HepG2 (cell line): ENCODE data around the gene TMEM141. TPM values are rescaled to one million over a fixed set of nuclear protein-coding genes. Genes with fewer than 3 reads are reported as not detected.

Source experiments
- ARID2 ChIP-seq: sonication (generic); formaldehyde crosslinking; IDR thresholded peaks from 2 replicates; pipeline ENCODE4 v1.8.1; 2022; ENCODE audit warnings: mild to moderate bottlenecking, missing genetic modification reagents, borderline replicate concordance
- CBX5 ChIP-seq: sonication (generic); formaldehyde crosslinking; IDR thresholded peaks from 2 replicates; pipeline ENCODE4 v1.4.0; 2020; ENCODE audit warnings: missing genetic modification reagents, borderline replicate concordance
- CCDC6 ChIP-seq: sonication (generic); formaldehyde crosslinking; IDR thresholded peaks from 2 replicates; pipeline ENCODE4 v1.8.1; 2022; ENCODE audit warnings: mild to moderate bottlenecking, missing genetic modification reagents, moderate library complexity
- HMG20A ChIP-seq: IDR thresholded peaks from 2 replicates; pipeline ENCODE4 v1.6.1; 2016; ENCODE audit warnings: borderline replicate concordance
- HMGA1 ChIP-seq: sonication (generic); formaldehyde crosslinking; conservative IDR thresholded peaks from 2 replicates; pipeline ENCODE4 v1.4.0; 2020; ENCODE audit warnings: missing genetic modification reagents
- HNF4A ChIP-seq: sonication (generic); formaldehyde crosslinking; IDR thresholded peaks from 2 replicates; pipeline ENCODE4 v1.4.0; 2020; ENCODE audit warnings: missing genetic modification reagents
- MATR3 ChIP-seq: sonication (generic); formaldehyde crosslinking; IDR thresholded peaks from 2 replicates; pipeline ENCODE4 v1.4.0; 2020; ENCODE audit warnings: missing genetic modification reagents
- MLXIP ChIP-seq: sonication (generic); formaldehyde crosslinking; IDR thresholded peaks from 2 replicates; pipeline ENCODE4 v1.9.0; 2021; ENCODE audit warnings: missing genetic modification reagents, borderline replicate concordance
- MTA3 ChIP-seq: sonication (generic); formaldehyde crosslinking; IDR thresholded peaks from 2 replicates; pipeline ENCODE4 v1.4.0; 2020; ENCODE audit warnings: missing genetic modification reagents
- PAF1 ChIP-seq: IDR thresholded peaks from 2 replicates; pipeline ENCODE4 v1.6.1; 2016; ENCODE audit warnings: missing genetic modification reagents, missing compliant biosample characterization
- TCF7L2 ChIP-seq: IDR thresholded peaks from 2 replicates; pipeline ENCODE4 v1.6.1; 2011; ENCODE audit warnings: mild to moderate bottlenecking, low read depth, low read length, moderate library complexity
- TGIF2 ChIP-seq: IDR thresholded peaks from 2 replicates; pipeline ENCODE4 v1.6.1; 2016; ENCODE audit warnings: control low read depth, missing compliant biosample characterization
- TMF1 ChIP-seq: sonication (generic); formaldehyde crosslinking; IDR thresholded peaks from 2 replicates; pipeline ENCODE4 v1.8.1; 2022; ENCODE audit warnings: low read depth, missing genetic modification reagents
- ZC3H13 ChIP-seq: sonication (generic); formaldehyde crosslinking; IDR thresholded peaks from 2 replicates; pipeline ENCODE4 v1.8.1; 2023; ENCODE audit warnings: mild to moderate bottlenecking, missing genetic modification reagents, moderate library complexity
- ZNF383 ChIP-seq: sonication (generic); formaldehyde crosslinking; IDR thresholded peaks from 2 replicates; pipeline ENCODE4 v1.4.0; 2020; ENCODE audit warnings: missing genetic modification reagents, mild to moderate bottlenecking, borderline replicate concordance
- ZNF770 ChIP-seq: sonication (generic); formaldehyde crosslinking; IDR thresholded peaks from 2 replicates; pipeline ENCODE4 v1.5.0; 2020; ENCODE audit warnings: mild to moderate bottlenecking, missing genetic modification reagents
- ZNF777 ChIP-seq: sonication (generic); formaldehyde crosslinking; IDR thresholded peaks from 2 replicates; pipeline ENCODE4 v1.4.0; 2020; ENCODE audit warnings: missing genetic modification reagents
- ZNF841 ChIP-seq: sonication (generic); formaldehyde crosslinking; IDR thresholded peaks from 2 replicates; pipeline ENCODE4 v1.8.1; 2023; ENCODE audit warnings: missing genetic modification reagents, borderline replicate concordance
- polyA plus RNA-seq, 8 experiments: library from polyadenylated mRNA; depleted of rRNA in 3 of 8; stranded (reverse) in 7 of 8; unstranded in 1 of 8; fragments of >200 nt; fragmentation: Illumina TruSeq in 4 of 8; extraction: Trizol in 4 of 8; gene quantifications; 2 replicates each; pipeline versions ENCODE4 v1.2.1 to v1.2.3, GENCODE V29; 2011 to 2016; ENCODE audit warnings: low read depth in 4 of 8, missing spikeins in 1 of 8, mixed read lengths in 1 of 8; ENCODE audit not compliant: insufficient read depth in 1 of 8
- total RNA-seq, 5 experiments: library from RNA; depleted of rRNA; stranded (reverse); fragments of >200 nt; fragmentation: Illumina TruSeq; extraction: Trizol; gene quantifications; 2 replicates each; pipeline ENCODE4 v1.2.3, GENCODE V29; 2016; ENCODE audit warnings: low read depth in 1 of 5
- TF ChIP-seq, protein P1 (sequence below): sonication (generic); formaldehyde crosslinking; IDR thresholded peaks from 2 replicates; pipeline ENCODE4 v1.4.0; 2020; ENCODE audit warnings: low read depth, mild to moderate bottlenecking, missing genetic modification reagents
- TF ChIP-seq, protein P2 (sequence below): sonication (generic); formaldehyde crosslinking; conservative IDR thresholded peaks from 2 replicates; pipeline ENCODE4 v1.5.0; 2020; ENCODE audit warnings: missing genetic modification reagents
- TF ChIP-seq, protein P3 (sequence below): sonication (generic); formaldehyde crosslinking; IDR thresholded peaks from 2 replicates; pipeline ENCODE4 v1.9.0; 2021; ENCODE audit warnings: missing genetic modification reagents, mild to moderate bottlenecking, borderline replicate concordance

TMEM141 gene
- total and polyA plus RNA-seq, 2 of the 13 experiments (the other 11 are each of a cell fraction or from before 2014, with no cell fraction given) = 81.0 to 202 TPM

DNA sequence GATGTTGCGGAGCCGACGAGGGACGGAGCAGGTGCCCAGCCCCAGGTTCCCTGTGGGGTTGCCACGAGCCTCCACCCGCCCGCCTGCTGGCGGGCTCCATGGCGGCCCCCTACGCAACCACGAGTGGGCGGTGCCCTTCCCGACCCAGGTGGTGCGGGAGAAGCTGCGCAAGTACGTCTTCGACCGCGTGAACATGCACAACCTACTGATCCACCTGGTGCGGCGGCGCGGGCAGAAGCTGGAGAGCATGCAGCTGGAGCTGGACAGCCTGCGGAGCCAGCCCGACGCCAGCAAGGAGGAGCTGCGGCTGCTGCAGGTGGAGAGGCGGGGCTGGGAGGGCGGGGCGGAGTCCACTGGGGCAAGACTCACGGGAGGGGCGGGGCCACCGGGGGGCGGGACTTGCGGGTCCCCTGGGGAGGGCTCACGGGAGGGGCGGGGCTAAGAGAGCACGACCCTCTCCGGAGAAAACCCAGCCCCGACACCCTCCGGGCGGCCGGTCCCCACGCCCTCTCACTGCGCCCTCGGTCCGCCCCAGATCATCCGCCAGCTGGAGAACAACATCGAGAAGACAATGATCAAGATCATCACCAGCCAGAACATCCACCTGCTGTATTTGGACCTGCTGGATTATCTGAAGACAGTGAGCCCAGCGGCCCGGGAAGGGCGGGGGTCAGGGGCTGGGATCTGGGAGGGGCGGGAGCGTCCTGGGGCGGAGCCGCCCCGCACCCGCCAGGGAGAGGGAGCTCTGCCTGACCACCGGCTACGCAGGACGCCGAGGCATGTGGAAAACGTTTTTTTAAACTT, 8.9 kb downstream of the TMEM141 start (continued):
- TF ChIP-seq CCDC6 (CRISPR knock-in tag) = no peak
- TF ChIP-seq HMGA1 (CRISPR knock-in tag) = no peak
- TF ChIP-seq ZC3H13 (CRISPR knock-in tag) = peak; percentile 15; the same call in 1 of the 2 replicates
- no peak for TF ChIP-seq TMF1 (CRISPR knock-in tag)
- TF ChIP-seq ARID2 (CRISPR knock-in tag) = no peak; the same call in 1 of the 2 replicates
- TF ChIP-seq, protein P1, sequence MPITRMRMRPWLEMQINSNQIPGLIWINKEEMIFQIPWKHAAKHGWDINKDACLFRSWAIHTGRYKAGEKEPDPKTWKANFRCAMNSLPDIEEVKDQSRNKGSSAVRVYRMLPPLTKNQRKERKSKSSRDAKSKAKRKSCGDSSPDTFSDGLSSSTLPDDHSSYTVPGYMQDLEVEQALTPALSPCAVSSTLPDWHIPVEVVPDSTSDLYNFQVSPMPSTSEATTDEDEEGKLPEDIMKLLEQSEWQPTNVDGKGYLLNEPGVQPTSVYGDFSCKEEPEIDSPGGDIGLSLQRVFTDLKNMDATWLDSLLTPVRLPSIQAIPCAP = no peak
- no peak for TF ChIP-seq TCF7L2
- no peak for TF ChIP-seq HNF4A (CRISPR knock-in tag)
- no peak for TF ChIP-seq PAF1 (CRISPR knock-in tag)
- no peak; the same call in 1 of the 2 replicates for TF ChIP-seq ZNF777 (CRISPR knock-in tag)
- 0 out of 2 replicates have a peak, but pooled peaks have one; percentile 14 for TF ChIP-seq CBX5
- TF ChIP-seq HMG20A = no peak
- TF ChIP-seq MATR3 (CRISPR knock-in tag) = no peak
- peak; percentile 36; the same call in 1 of the 2 replicates for TF ChIP-seq MLXIP (CRISPR knock-in tag)
- TF ChIP-seq ZNF841 (CRISPR knock-in tag) = no peak
- TF ChIP-seq, protein P2, sequence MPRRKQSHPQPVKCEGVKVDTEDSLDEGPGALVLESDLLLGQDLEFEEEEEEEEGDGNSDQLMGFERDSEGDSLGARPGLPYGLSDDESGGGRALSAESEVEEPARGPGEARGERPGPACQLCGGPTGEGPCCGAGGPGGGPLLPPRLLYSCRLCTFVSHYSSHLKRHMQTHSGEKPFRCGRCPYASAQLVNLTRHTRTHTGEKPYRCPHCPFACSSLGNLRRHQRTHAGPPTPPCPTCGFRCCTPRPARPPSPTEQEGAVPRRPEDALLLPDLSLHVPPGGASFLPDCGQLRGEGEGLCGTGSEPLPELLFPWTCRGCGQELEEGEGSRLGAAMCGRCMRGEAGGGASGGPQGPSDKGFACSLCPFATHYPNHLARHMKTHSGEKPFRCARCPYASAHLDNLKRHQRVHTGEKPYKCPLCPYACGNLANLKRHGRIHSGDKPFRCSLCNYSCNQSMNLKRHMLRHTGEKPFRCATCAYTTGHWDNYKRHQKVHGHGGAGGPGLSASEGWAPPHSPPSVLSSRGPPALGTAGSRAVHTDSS (CRISPR knock-in tag) = no peak
- TF ChIP-seq ZNF770 (CRISPR knock-in tag) = no peak
- TF ChIP-seq, protein P3, sequence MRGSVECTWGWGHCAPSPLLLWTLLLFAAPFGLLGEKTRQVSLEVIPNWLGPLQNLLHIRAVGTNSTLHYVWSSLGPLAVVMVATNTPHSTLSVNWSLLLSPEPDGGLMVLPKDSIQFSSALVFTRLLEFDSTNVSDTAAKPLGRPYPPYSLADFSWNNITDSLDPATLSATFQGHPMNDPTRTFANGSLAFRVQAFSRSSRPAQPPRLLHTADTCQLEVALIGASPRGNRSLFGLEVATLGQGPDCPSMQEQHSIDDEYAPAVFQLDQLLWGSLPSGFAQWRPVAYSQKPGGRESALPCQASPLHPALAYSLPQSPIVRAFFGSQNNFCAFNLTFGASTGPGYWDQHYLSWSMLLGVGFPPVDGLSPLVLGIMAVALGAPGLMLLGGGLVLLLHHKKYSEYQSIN = no peak
- no peak for TF ChIP-seq MTA3 (CRISPR knock-in tag)
- TF ChIP-seq ZNF383 (CRISPR knock-in tag) = no peak
- no peak for TF ChIP-seq TGIF2 (CRISPR knock-in tag)
